Breast epithelium (tissue), 3 donors: ENCODE results near the gene TSPAN4.

Experiments
- CTCF ChIP-seq, 3 donors: fragments of 450-650 bp; IDR thresholded peaks; one replicate each; pipeline ENCODE4 v1.5.1; 2016 to 2017; ENCODE audit warnings: antibody characterized with exemption in 3 of 3, mild to moderate bottlenecking in 3 of 3, moderate library complexity in 3 of 3
- POLR2AphosphoS5 ChIP-seq, 3 donors: sonication (generic); formaldehyde crosslinking; IDR thresholded peaks; one replicate each; pipeline ENCODE4 v1.6.1; 2017; ENCODE audit warnings: antibody characterized with exemption in 3 of 3

DNA sequence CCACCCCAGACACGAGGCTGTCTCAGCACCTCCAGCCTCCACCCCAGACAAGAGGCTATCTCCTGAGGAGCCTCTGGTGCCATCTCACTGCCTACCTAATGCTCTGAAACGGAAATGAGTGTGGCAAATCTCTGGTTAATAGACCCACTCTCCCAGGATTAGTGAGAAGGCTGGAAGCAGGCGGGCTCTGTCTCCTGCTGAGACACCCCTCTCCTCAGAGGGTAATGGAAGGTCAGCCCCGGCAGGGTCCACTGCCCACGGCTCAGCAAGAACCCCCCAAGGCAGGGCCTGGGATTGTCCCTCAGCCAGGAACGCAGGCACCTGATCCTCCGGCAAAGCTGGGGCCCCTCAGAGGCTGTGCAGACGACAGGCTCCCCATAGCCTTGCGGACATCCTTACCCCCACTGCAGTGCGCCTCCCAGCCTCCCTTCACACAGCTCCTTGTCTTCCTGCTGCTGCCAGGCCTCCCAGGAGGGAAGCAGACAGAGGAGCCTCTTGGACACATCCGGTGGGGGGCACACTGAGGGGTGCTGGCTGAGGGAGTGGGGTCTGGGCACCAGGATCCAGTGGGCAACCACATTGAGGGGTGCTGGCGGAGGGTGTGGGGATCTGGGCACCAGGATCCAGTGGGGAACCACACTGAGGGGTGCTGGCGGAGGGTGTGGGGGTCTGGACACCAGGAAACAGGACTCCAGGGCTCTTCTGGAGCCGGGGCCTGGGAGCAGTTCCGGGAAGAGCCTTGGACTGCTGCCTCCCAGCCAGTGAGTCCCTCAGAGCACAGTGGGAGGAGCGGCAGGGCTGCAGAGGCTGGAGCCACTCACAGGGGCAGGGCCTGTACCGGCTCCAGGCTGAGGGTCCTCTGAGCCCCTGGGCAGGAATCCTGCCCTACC is 54.8 kb downstream of the TSPAN4 start:
- TF ChIP-seq CTCF (IDR thresholded peaks at IDR 0.05) (no peak), POLR2AphosphoS5 (IDR thresholded peaks at IDR 0.05) (no peak)
